NK-92 treated with Interleukin-12 subunit alpha and Interleukin-12 subunit beta, amount 100 ng/mL, for 24 hours (cell line): ENCODE measurements around the gene CMPK2.

Source experiments
- DNase-seq: peaks from one replicate; lab custom pipeline; 2025; lab: John Stamatoyannopoulos, UW

Gene CMPK2

DNA sequence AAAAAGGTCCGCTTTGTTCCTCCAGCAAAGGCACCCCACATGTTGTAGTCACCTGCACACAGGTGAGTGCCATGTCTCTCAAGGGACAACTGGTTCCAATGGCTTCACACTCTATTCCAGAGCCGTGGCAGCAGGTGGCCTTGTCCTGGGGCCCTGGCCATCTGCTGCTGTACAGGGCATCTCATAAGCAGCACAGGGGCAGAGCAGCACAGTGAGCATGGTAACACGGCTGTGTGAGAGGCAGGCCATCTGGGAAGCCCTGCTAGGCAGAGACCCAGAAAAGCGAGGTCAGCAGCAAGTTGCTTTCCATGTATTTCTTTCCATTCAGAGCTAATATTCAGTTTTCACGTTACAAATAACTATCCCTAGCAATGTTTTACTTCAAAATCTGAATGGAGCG is 54.7 kb downstream of the CMPK2 start:
- no peak for DNase-seq

DNA sequence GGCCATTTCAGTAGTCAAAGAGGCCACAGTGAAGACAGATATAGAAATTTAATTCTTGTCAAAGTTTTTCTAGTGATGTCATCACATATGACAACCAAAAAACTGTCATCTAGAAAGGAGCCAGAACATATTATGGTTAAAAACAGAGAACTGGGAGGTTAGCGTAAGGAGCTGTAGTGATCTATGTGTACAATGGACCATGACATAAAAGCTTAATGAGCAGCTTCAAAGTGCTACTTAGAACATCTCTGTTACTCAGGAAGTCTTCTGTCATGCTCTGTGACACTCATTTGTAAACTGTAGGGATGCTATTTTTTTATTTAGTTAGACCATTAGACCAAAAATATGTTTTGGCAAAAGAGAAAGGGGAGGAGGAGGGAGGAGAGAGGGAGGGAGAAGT is 57.3 kb downstream of the CMPK2 start:
- no peak for DNase-seq

DNA sequence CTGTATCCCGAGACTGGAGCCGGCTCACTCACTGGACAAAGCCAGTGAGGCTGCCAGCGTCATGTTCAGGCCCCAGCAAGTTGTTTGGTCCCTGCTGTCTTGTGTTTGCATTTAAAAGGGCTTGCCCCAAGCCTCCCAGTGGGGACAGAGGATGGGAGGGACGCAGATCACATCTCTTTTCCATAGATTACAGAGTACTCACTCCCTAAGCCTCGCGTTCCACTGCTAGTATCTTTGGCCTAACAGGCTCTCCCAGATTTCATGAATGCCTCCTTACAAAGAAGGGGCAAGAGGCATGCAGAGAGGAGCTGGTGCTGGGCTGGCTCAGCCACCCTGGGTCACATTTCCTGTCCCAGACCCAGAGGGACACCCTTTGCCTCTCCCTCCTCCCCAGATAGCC is 59.1 kb downstream of the CMPK2 start:
- no peak for DNase-seq

DNA sequence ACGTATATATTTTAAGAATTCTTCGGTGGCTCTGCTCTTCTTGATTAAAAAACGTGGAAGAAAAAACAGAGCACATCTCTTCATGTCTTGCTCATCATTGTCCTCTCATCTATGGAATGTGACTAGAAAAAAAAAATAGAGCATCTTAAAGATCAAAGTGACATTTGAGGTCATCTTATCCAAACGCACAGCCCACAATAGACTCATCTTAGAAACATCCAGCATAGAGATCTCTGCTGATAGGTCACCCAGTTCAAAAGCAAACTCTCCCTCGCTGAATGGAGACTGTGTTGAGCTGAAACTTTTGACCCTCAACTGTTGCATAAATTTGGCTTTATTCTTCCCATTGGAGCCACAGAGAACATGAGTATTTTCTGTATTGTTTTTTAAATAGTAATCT is 65.2 kb downstream of the CMPK2 start:
- DNase-seq, result no peak
